CD4-positive, alpha-beta T cell treated with Interleukin-4 for 4 hours (primary cell): ENCODE measurements around the gene DUSP7.

Experiments
- DNase-seq: peaks from one replicate; pipeline ENCODE4 v3.0.0-alpha.2; 2020

The DUSP7 gene

DNA sequence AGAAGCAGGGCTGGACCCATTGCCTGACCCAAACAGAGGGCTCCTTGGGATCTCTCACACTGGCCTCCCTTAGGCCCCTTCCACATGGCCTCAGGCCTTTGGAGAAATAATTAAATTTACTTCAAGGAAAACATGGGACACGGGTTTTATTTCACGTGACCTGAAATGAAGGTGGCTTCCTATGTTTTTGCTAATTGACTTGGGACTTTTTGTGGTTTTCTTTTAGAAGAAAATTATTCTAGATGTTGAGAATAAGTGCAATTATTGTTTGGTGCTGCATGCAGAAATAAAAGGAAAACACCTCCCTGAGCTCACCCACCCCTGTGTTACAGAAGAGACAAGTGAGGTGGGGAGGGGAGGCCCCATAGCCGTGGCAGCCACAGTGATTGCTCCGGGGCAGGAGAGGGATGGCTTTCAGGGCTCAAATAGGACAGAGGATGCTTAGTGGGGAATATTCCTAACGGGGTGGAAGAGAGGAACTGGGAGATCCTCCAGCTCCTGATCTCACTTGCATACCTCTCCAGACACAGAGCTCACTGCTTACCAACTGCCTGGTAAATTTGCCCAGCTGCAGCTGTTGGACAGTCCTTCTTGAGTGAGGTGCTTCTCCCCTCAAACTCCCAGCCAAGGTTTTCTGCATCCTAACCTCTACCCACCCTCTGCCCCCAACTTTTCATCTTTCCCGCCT, 31.5 kb downstream of the DUSP7 start:
- DNase-seq, result no peak

DNA sequence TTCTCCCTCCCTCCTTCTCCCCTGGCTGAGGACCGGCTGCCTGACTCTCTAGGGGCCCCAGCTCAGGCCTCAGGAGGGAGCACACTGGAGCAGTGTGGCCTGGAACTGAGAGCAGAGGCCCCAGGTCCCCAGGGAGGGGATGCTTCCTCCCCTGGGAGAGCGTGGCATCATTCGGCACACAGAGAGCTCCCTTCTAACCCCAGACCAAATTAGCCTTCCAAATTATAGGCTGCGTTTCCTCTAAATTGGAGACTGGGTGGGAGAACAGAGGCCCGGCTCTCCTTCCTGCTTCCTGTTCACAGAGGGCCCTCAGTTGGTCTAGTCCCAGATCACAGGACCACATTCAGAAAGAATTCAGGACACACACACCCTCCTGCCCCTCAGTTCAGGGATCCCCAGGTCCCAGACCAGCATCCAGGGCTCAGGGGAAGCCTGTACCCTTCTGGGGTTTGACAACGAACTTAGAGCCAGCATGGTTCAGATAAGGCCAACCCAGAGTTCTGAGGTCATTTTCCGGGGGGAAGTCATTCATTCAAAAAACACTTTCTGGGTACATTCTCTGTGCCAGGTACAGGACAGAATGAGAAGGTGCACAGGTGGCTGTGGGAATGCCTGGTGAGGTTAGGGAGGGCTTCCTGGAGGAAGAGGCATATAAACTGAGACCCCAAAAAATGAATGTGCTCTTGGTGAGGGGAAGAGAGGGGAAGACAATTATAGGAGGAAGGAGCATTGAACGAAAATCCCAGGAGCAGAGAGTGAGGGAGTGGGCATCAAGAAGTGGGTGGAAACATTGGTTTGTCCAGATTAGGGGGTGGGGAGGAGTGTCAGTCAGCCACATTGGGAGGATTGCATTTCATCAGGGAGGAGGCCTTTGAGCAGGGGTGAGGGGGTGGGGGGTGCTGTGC, 32.3 kb downstream of the DUSP7 start:
- no peak for DNase-seq

DNA sequence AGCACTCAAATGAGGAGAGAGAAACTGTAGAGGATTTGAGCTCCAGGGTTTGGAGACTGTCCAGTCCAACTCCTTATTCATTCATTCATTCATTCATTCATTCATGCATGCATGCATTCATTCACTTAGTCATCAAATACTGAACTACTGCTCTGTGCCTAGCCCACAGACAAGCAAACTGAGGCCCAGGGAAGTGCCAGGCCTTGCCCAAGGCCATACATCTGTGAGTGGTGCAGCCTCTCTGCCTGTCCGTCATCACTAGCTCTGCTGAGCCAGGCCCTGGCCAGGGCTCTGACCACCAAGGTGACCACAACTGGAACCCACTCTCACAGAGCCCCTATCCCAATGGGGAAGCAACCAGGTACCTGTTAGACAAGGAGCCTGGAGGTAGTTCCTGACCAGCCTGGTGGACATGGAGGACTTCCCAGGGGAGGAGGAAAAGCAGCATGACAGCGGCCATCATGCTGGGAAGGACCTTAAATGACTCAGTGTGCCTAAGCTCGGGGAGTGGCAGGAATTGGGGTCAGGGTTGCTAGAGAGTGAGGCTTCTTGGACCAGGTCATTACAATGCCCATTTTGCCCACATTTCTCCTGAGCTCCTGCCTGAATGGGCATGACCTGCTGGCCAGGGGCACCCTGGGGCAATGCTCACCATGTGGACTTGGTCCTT, 33.1 kb downstream of the DUSP7 start:
- no peak for DNase-seq

DNA sequence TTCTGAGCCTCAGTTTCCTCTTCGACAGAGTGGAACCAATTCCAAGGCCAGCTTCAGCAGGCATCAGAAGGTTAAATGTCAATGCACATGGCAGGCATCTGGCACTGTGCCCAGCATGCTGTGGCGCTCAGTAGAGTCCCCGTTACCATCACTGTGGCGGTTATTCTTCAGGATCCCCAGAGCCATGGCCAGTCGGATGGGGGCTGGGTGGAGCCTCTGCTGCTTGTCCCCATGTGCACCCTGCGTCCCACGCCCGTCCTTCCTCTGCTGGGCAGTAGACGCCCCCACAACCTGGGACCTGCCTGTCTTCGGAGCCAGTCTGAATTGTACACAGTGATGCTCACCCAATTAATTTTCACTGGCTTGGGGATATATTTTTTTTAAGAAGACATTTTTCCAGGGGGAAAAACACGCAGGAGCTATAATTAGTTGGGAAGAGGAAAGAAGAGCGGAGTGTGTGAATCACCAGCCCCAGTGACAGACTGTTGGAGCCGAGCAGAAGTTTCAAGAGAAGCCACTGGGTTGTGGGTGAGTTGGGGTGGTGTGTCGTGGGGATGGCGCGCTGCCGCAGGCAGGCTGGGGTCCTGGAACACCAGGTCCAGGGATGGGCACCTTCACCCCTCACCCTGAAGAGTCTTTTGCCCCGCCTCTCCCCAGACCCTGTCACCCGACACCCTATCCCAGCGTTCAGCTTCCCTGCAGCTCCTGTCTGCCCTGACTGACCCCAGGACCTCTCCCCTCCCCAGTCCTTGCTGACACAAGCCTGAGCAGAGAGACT, 33.9 kb downstream of the DUSP7 start:
- DNase-seq, result no peak

DNA sequence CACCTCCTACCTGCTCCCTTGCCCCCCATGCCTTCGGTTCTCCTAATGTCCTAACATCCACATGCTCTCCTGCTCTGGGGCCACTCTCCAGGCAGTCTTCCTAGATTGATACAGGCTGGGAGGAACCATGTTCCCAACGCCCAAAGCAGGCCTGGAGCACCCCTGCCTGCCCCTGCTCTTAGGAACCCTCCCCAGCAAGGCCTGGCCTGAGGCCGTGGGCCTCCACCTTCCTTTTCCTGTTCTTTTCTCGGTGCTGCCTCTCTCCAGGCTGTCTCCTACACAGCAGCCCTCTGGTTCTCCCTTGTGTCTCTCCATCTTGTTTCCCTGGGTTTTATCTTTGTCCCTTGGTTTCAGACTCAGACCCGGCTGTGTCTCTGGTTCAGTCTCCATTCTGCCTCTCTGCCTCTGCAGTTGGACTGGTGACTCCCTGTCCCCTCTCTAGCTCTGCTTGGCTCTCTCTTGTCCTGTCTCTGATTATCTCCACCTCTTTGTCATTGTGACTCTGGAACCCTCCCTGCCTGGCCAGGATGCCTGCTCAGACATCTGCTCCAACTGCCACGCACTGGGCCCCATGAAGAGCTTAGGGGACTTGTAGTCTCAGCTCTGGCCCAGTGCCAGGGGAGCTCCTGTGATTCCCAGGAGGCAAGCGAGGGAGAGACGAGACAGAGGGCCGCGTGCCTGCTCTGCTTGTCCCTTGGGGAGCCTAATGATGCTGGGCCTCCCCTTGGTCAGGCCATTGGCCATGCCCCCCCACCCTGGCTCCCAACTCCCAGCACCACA, 34.7 kb downstream of the DUSP7 start:
- no peak for DNase-seq

DNA sequence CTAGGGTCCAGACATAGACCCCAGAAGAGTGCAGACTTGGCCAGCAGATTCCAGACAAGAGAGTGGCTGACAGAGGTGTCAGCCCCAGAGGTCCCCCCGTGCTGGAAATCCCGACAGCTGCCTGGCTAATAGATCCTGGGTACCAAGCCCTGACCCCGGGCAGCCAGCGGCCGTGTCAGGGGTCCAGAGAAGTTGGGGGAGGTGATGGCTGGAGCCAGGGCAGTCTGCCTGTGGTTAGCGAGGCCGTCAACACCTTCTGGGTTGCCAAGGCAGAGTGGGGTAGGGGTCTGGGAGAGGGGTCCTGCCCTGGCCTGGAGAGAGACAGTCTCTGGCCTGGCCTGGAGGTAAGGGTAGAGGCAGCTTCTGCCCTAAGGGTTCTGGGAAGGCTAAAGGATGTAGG, 35.6 kb downstream of the DUSP7 start:
- no peak for DNase-seq

DNA sequence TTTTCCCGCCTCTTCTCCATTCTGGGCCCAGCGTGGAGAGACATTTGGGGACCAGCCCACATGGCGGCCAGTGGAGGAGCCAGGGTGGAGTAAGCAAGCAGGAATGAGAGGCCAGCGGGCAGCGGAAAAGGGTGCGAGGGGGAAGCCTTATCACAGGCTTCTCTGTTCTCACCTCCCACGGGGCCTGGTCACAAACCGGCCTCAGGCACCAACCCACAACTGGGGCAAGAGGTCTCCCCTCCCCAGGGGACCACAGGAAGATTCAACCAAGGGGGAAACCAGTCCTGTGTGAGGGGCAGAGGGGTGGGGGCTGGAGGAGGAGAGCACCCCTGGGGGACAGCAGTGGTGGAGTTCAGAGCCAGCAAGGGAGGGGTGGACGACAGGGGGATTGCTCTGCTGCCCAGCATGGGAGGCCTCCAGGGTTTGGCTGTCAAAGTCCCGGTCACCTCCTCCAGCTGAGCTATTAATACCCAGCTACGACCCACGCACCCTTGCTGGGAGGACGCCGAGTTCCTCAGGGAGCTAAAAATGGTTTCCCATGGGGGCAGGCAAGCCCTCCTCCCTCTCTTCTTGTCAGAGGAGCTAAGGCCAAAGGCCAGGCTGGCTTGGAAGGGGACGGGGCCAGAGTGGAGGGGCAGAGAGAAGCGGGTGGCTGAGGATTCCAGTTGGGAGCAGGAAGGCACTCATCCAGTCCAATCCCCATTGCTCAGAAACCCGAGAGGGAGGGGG, 36.9 kb downstream of the DUSP7 start:
- no peak for DNase-seq

DNA sequence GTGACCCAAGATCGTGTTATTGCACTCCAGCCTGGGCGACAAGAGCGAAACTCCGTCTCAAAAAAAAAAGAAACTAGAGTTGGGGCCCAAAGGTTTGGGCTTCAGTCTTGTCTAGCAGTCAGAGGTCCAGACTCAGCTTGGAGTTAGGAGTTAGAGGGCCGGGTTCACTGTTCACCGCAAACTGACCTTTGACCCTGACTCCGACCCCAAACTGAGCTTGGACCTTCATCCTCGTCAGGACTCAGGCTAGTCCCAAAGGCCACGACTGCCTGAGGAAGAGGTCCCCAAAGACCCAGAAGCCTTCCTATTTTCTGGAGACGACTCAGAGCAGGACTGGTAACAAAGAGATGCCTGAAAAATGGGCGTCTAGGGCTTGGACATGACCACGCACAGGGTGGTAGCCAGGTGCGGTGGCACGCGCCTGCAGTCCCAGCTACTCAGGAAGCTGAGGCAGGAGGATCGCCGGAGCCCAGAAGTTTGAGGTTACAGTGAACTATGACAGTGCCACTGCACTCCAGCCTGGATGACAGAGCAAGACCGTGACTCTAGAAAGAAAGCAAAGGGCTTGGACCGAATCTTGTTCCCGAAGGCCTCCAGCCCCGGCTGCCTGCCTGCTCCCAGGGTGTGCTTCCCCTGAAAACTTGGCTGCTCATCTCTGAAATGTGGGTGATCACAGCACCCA, 37.9 kb downstream of the DUSP7 start:
- no peak for DNase-seq

DNA sequence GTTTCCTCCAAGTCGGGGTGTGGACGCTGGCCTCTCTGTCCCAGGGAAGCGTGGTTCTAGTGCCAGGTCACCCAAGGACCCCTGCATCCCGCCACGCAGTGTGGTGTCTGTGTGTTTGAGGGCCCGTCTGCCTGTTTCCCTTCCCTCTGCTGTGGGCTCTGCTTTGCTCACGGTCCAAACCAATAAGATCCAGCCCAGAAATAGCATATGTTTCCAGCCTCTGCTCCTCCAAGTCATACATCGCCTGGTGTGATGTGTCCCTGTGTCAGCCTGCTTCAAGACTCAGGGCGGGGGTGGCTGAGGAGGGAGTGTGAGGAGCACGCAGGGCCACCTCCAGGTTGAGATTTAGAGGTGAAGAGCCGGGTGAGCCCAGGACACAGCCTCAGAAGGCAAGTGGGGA, 38.8 kb downstream of the DUSP7 start:
- no peak for DNase-seq

DNA sequence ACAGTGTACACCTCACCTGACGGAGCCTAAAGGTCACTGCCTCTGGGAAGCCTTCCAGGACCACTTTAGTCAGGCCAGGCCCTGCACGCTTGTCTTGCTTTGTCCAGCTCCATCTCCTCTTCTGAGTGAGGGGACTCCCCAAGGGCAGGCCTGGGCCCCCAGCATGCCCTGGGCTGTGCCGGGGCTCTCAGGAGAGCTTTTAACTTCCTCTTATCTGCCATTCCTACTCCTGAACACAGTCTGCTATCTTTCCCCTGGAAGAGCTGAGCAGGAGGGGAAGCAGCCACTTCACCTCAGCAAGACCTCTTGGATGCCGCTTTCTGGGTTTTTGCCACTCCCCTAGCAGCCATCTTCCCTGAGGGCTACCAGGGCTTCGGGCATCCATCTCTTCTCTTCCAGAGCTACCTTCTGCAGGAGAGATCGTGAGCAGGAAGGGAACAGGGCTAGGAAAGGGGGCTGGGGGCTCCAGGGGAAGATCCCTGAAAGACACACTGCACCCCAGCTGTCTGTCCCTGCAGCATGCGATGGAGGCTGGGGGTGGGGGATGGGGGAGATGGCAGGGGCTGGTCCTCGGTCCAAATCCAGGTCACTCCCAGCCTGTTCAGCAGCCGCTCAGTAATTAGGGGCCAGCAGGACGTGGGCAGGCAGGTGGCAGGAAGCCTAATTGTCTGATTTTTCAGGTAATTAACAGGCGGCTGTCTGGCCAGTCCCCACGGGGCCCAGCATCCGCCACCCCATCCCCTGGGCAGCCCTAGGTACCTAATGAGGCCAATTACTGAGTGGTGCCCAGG, 40.7 kb downstream of the DUSP7 start:
- DNase-seq, result no peak

DNA sequence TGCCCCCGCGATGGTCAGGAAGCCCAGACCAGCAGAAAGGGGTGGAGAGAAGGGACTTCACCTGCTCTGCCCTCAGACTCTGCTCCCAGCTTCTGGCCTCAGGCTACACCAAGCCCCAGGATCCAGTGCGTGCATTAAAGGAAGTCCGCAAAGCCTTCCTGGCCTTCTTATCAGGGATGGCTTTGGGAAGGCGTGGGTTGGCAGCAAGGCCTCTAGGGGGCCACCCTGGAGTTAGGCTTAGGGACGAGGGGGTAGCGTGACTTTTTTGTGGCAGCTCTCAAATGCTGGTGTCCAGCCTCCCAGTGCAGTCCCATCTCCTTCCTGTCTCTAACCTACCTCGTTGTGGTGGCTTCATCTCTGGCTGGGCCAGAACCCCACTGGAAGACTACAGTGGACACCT, 41.8 kb downstream of the DUSP7 start:
- DNase-seq, result no peak

DNA sequence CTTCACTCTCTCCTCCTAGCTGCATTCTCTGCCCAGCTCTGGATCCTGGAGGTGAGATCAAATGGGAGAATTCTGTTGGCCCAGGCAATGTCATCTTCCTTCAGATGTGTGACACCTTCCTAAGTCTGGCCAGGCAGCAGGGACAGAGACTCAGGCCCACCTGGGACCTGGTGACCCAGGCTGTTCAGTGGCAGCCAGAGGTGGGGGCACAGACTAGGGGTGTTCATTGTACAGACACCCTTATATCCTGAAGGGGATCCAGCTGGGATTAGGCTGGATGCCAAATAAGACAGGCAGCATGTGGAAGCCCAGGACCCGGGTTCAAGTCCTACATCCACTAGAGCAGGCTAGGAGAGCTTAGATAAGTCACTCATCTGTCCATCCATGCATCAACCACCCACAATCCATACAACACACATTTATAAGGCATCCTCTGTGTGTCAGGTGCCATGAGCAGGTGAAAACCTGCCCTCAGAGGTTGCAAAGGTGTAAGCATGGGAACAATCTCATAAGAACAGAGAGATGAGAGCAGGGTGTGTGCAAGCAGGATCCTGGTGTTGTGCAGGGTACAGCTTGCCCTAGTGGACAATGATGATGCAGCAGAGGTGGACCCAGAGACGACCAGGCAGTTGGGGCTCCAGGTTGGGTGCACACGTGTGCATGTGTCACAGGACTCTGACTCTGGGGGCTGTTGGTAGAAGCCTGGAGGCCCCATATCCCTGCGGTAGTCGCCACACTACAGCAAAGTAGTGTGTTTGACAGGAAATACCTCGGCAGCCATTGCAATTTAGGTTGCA, 42.4 kb downstream of the DUSP7 start:
- no peak for DNase-seq

DNA sequence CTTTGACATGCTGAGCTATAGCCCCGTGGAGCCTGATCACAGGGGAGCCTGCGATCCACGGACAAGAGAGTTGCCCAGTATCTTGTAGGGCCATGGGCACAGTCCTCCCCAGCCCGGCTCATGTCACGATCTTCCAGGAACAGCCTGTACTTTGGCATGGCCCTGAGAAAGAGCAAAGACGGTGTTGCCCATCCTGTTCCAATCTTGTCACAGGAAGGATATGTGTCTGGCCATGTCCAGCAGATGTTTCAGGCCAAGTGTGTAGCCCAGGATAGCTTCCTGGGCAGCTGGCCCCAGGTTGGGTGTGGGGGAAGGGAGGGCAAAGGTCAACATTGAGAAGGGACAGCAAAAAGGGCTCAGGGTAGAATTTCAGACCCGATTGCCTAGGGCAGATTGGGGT, 43.7 kb downstream of the DUSP7 start:
- no peak for DNase-seq

DNA sequence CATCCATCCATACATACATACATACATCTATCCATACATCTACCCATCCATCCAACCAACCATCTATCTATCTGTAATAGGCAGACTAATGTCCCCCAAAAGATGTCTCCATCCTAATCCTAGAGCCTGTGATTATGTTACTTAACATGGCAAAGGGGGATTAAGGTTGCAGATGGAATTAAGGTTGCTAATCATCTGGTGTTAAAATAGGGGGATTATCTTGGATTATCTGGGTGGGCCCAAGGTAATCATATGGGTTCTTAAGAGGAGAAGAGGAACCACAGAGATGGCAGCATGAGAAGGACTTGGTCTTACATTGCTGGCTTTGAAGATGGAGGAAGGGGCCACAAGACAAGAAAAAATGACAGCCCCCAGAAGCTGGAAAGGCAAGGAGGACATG, 45.9 kb downstream of the DUSP7 start:
- no peak for DNase-seq

DNA sequence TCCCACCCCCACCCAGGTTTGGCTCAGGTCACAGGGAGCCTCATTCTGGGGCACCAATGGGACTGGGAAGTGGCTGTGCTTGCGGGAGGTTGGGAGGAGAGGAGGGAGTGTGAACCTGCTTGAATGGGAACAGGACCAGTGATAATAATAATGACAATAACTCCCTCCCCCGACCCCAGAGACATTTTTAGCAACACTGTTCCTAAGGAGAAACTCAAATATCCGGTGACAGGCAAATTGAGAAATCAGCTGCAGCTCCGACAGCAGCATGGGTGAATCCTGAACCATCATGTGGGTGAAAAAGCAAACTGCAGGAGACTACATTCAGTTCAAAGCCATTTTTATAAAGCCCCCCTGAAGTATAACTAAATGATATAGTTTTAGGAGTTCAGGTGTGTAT, 49.1 kb downstream of the DUSP7 start:
- DNase-seq, result no peak

DNA sequence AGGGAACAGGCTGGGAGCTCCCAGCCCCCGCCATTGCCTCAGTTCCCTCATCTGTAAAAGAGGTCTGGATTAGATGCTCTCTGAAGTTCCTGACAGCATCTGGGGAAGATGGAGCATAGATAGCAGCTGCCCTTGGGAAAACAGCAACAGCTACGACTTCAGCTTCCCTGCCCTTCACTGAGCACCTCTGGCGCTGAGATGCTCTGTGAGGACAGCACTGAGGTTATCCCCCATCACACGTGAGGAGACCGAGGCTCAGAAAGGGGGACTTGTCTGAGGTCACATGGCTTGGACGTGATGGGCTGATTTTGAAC, 49.6 kb downstream of the DUSP7 start:
- no peak for DNase-seq

DNA sequence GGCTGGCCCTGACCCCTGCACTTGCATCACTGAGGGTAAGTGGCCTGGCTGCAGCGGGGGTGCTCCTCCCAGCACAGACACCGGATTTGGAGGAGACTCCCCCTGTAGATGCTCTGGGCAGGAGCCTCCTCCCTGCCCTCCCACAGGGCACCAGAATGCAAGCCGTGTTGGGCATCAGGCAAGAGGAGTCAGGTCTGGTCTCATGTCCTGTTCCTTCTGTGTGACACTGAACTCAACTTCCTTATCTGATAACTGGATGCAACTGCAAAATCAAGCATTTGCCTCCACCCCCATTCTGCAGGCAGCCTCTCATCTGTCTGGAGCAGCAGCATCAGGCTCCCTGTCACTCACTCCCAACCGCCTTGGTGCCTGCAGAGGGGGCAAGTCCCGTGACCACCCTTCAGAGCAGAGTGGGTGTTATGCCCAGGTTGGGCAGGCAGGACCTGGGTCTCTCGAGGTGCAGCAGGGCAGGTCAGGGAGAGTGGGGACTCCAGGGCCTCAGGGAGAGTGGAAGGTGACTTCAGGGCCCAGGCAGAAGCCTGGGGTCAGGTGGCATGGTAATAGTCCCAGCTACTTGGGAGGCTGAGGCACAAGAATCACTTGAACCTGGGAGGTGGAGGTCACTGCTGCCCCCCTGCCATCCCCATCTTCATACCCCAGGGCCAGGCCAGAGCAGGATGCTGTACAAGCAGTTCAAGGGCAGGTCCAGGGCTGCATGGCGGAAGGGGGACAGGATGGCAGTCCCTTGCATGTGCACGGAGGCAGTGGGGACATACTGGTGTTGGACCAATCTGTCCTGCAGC, 50.2 kb downstream of the DUSP7 start:
- no peak for DNase-seq

DNA sequence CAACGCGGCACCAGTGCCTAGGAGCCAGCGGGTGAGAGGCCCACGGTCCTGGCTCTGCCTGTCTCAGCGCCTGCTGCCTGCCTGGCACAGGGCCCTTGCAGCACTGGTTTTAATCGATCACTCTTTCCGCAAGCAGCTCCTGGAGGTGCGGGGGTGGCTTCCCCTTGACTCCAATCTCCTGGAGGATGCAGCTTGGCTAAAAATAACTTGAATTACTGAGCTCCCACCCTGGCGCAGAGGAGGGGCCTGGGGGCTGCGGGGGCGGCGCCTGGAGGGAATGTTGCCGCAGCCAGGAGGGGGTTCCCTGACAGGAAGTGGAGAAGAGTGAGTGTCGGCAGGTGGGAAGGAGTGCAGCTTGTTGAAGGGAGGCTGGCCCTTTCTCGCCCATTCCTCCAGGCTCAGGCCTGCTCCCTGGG, 50.8 kb downstream of the DUSP7 start:
- DNase-seq, result no peak
